Measurements from ENCODE around the gene ANKFN1. TPM values are rescaled to one million over a fixed set of nuclear protein-coding genes. Genes with fewer than 3 reads are reported as not detected.

The ANKFN1 gene
- total and polyA plus RNA-seq, 5 experiments from 2014 or later, result not detected

DNA sequence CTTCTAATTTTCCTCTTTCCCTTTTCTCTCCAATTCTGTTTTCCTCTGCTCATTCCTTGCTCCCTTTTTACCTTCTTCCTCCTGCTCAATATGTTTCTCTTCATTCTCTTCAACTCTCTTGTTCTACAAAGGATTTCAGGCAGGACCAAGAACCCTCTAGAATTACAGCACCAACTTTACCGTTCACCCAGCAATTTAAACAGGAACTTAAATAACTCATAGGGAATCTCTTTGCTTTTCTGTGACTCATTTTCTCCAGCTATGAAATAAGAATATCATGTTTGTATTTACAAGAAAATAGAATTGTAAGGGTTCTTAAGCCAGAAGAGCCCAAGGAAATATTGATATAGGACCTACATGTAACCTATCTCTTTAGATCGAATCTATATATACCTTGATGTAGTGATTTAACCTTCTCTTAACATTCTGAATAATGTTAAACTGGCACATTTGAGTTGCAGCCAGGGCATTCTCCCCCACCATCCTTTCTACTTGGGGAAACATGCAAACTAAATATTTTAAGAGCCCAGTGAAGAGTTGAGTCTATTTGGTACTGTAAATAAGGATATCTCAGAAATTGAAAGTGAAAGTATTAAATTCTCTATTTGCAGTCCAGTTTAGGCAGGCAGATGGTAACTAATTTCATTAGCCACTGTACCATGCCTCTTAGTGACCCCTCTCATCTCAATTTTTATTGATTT, 137.0 kb downstream of the ANKFN1 start:
- peak overlapping the region; percentile 25 to 78 (median 66) for H3K4me3 Mint-ChIP-seq
- H3K27ac Mint-ChIP-seq, result peak overlapping the region in 8 of 10 donors; percentile 0 to 90 (median 68)
- DNase-seq (peak in 1 of 10 donors; percentile 5), ATAC-seq (no peak)
- POLR2A ChIA-PET, result no interaction called here
- peaks cover 7 to 14% (median 13%) of the 10 kb centered on the region in 4 donors for H3K4me1 Mint-ChIP-seq
- H3K27me3 Mint-ChIP-seq, result peaks cover 0 to 3% (median 0%) of the 10 kb centered on the region in 5 donors
- no peaks in the 10 kb centered on the region for H3K9me3 Mint-ChIP-seq
- H3K36me3 Mint-ChIP-seq, result no peaks in the 10 kb centered on the region

DNA sequence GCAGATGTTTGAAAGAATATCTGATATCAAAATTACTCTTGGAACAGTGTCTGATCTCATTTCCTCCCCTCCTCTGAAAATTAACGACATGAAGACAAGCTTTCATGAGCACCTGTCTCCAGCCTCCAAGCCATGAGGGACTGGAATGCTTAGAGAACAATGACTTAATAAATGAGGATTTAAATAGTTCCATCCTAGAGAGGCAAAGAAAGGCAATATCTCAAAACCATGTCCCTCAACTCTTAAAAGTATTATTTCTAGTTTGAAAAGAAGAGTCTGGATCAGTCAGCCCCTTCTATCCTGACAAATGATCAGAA, 137.5 kb downstream of the ANKFN1 start:
- peaks cover 0 to 3% (median 0%) of the 10 kb centered on the region in 5 donors for H3K27me3 Mint-ChIP-seq
- H3K4me1 Mint-ChIP-seq, result peaks cover 7 to 14% (median 13%) of the 10 kb centered on the region in 4 donors
- H3K9me3 Mint-ChIP-seq, result no peaks in the 10 kb centered on the region
- ATAC-seq, result no peak
- H3K27ac Mint-ChIP-seq, result peak overlapping the region in 8 of 10 donors; percentile 0 to 78 (median 59)
- POLR2A ChIA-PET, result no interaction called here
- peak overlapping the region; percentile 25 to 78 (median 66) for H3K4me3 Mint-ChIP-seq
- H3K36me3 Mint-ChIP-seq, result no peaks in the 10 kb centered on the region
- no peak for DNase-seq

DNA sequence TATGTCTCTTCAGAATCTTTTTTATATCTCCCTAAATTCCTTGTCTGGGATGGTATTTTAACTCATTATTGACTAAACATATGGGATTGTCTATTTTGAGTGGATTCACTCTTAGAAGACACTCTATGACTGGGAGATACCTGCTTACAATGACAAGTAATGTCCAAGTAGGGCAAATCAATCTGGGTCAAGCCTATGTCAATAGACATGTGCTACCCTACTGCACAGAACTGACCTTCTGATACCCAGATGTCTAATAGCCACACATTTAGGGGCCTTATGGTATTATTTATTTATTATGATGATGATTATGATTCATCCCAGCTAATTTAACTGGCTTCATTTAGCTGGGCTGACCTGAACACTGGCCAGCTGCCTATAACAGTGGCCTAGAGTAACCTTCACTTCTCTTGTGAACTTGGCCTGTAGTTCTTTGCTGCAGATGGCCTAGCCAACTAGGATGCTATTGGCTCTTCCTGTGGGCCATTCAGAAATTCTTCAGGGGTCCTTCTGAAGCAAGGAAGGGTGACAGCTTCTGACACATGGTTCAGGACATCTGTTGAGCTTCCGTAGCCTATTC, 138.0 kb downstream of the ANKFN1 start:
- Mint-ChIP-seq H3K4me3 (peak overlapping the region in 2 of 10 donors; percentile 25 to 68), H3K27ac (peak overlapping the region in 4 of 10 donors; percentile 0 to 78 (median 68)), H3K36me3 (no peaks in the 10 kb centered on the region), H3K27me3 (peaks cover 0 to 3% (median 0%) of the 10 kb centered on the region in 5 donors), H3K9me3 (no peaks in the 10 kb centered on the region), H3K4me1 (peaks cover 7 to 14% (median 13%) of the 10 kb centered on the region in 4 donors)
- no peak for DNase-seq
- no peak for ATAC-seq
- POLR2A ChIA-PET, result no interaction called here

DNA sequence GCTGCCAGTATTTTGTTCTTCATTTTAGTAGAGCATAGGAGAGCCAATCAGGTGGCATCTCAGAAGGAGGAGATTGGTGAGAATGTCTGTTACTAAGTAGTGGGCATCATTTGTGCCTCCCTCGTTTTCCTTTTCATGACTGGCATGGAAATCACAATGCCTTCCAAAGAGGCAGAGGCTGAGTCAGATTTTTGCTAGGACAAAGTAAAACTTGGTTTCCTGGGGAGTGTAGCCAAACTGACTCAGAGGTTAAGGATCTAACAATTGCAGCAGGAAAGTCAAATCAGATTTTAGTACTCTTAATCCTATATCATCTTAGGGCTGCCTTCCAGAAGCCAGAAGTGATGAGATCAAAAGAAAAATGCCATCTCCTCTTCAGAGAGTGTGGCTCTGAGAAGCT, 138.7 kb downstream of the ANKFN1 start:
- Mint-ChIP-seq H3K9me3 (no peaks in the 10 kb centered on the region), H3K27ac (peak overlapping the region in 2 of 10 donors; percentile 23 to 31), H3K4me1 (peaks cover 10 to 19% (median 18%) of the 10 kb centered on the region in 4 donors), H3K4me3 (no peak overlapping the region), H3K27me3 (peaks cover 0 to 3% (median 0%) of the 10 kb centered on the region in 5 donors), H3K36me3 (no peaks in the 10 kb centered on the region)
- POLR2A ChIA-PET, result no interaction called here
- DNase-seq, result no peak
- no peak for ATAC-seq

DNA sequence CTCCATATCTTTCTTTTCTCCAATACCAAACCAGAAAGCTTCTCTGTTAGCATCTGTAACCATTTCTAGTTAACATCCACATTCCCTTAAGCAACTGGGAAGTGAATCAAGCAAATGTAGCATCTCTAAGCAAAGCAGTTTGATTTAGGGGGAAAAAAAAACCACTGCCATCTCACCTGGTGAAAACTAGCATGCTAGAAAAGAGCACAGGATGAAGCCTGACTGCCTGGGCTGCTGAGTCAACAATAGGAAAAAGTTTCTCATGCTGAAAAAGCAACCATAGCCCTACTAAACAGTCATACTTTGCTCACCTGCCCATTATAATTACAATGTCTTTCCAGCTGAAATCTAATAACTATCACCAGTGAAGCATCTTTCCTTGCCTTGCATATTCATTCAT, 139.3 kb downstream of the ANKFN1 start:
- no peaks in the 10 kb centered on the region for H3K36me3 Mint-ChIP-seq

DNA sequence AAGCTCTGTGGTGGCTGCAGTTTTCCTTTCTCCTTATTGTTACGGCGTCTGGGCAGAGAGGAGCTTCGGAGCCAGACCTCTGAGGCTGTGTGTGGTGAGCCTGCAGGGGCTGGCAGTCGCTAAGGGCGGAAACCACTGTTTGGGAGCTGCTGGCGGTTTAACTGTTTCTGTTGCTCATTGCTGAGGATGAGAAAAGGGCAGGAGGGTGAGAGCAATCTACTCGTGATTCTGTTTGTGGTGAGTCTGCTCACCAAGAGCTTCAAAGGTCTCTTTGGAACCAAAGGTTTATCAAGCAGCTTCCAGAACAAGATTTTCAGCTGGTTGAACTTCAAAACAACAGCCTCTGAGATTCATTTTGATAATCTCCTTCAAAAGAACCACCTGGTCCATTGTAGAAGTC, 143.9 kb downstream of the ANKFN1 start:
- H3K4me1 Mint-ChIP-seq, result peaks cover 5 to 19% (median 16%) of the 10 kb centered on the region in 4 donors
- peaks cover 0 to 7% (median 0%) of the 10 kb centered on the region in 5 donors for H3K27me3 Mint-ChIP-seq
- peak overlapping the region; percentile 40 to 79 (median 72) for H3K4me3 Mint-ChIP-seq
- peak in 4 of 10 donors; percentile 4 to 34 (median 12) for DNase-seq
- peak; percentile 60 to 63 for ATAC-seq
- no peaks in the 10 kb centered on the region for H3K9me3 Mint-ChIP-seq
- POLR2A ChIA-PET, result no interaction called here
- H3K27ac Mint-ChIP-seq, result peak overlapping the region in 8 of 10 donors; percentile 13 to 88 (median 60)
- H3K36me3 Mint-ChIP-seq, result no peaks in the 10 kb centered on the region

More for the DNA sequence above, 139.3 kb downstream of the ANKFN1 start:
- ATAC-seq (no peak), DNase-seq (no peak)
- POLR2A ChIA-PET, result no interaction called here
- H3K4me1 Mint-ChIP-seq, result peaks cover 12 to 25% (median 23%) of the 10 kb centered on the region in 4 donors
- H3K27ac Mint-ChIP-seq, result peak overlapping the region in 1 of 10 donors; percentile 23
- no peak overlapping the region for H3K4me3 Mint-ChIP-seq
- H3K27me3 Mint-ChIP-seq, result peaks cover 0 to 3% (median 0%) of the 10 kb centered on the region in 5 donors
- no peaks in the 10 kb centered on the region for H3K9me3 Mint-ChIP-seq

DNA sequence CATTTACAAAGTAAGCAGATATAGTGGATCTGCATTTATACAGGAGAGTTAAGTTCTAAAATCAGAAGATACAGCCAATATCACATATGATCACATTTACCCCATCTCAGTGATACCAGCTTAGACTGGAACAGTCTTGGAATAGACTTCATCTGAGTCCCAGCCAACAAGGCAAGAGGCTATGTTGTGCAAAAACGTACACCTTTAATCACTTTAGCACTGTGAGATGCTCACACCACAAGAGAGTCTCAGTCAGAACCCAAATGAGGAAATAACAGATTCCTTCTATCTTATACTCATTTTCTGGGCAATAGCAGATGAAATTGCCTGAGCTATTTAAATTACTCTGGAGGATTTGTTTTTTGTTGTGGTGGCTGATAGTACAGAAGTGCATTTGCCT, 145.6 kb downstream of the ANKFN1 start:
- no peak overlapping the region for H3K4me3 Mint-ChIP-seq
- H3K36me3 Mint-ChIP-seq, result no peaks in the 10 kb centered on the region
- H3K27ac Mint-ChIP-seq, result peak overlapping the region in 1 of 10 donors; percentile 23
- DNase-seq (no peak), ATAC-seq (no peak)
- POLR2A ChIA-PET, result no interaction called here
- peaks cover 0 to 7% (median 0%) of the 10 kb centered on the region in 5 donors for H3K27me3 Mint-ChIP-seq
- peaks cover 5 to 19% (median 16%) of the 10 kb centered on the region in 4 donors for H3K4me1 Mint-ChIP-seq
- H3K9me3 Mint-ChIP-seq, result no peaks in the 10 kb centered on the region

DNA sequence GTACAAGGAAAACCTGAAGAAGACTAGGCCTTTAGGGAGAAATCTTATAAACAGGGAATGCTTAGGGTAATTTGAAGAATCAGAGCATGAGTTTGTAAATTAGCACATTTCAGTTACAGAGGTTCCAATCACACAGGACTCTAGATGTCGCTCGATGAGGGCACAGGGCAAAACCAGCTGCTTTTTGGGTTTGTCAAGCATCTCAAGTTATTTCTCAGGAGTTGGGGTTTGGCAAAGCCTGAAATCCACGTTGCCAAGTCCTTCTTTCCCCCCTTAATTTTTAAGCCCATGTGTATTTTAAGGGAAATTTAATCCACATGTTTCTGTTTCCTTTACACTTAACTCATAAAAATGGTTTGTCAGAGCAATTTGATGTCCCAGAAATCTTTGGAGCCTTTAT, 146.9 kb downstream of the ANKFN1 start:
- Mint-ChIP-seq H3K4me1 (peaks cover 5 to 19% (median 16%) of the 10 kb centered on the region in 4 donors), H3K27me3 (peaks cover 0 to 7% (median 1%) of the 10 kb centered on the region in 5 donors), H3K27ac (no peak overlapping the region), H3K4me3 (no peak overlapping the region), H3K36me3 (no peaks in the 10 kb centered on the region), H3K9me3 (no peaks in the 10 kb centered on the region)
- ATAC-seq, result no peak
- no peak for DNase-seq
- POLR2A ChIA-PET, result no interaction called here

DNA sequence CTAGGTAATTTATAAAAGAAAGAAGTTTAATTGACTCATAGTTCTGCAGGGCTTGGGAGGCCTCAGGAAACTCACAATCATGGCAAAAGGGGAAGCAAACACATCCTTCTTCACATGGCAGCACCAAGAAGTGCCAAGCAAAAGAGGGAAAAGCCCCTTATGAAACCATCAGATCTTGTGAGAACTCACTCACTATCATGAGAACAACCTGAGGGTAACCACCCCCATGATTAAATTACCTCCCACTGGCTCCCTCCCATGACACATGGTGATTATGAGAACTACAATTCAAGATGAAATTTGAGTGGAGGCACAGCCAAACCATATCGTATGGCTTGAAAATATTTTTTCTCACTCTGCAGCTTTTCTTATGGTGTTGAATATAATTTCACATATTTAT, 151.7 kb downstream of the ANKFN1 start:
- peaks cover 0 to 9% (median 5%) of the 10 kb centered on the region in 5 donors for H3K27me3 Mint-ChIP-seq
- H3K4me1 Mint-ChIP-seq, result no peaks in the 10 kb centered on the region
- H3K27ac Mint-ChIP-seq, result no peak overlapping the region
- H3K9me3 Mint-ChIP-seq, result peaks cover 0 to 2% (median 0%) of the 10 kb centered on the region in 9 donors
- H3K36me3 Mint-ChIP-seq, result no peaks in the 10 kb centered on the region
- no peak for DNase-seq
- no peak for ATAC-seq
- H3K4me3 Mint-ChIP-seq, result no peak overlapping the region
- POLR2A ChIA-PET, result no interaction called here

DNA sequence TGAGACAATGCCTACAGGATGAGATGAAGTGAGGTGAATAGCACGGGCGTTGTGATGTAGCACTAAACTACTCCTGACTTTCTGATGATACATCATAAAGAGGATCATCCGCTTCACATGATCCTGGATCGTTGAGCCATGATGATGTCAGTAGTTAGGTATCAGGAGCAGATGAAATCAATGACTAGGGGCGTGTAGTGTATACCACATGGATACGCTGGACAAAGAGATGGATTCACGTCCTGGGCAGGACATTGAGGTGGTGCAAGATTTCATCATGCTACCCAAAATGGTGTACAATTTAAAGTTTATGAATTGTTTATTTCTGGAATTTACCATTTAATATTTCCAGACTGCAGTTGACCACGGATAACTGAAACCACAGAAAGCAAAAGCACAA, 156.6 kb downstream of the ANKFN1 start:
- Mint-ChIP-seq H3K27ac (no peak overlapping the region), H3K9me3 (peaks cover 0 to 2% (median 0%) of the 10 kb centered on the region in 9 donors), H3K4me1 (no peaks in the 10 kb centered on the region), H3K36me3 (no peaks in the 10 kb centered on the region), H3K4me3 (no peak overlapping the region), H3K27me3 (peaks cover 0 to 9% (median 0%) of the 10 kb centered on the region in 5 donors)
- POLR2A ChIA-PET, result no interaction called here
- DNase-seq (no peak), ATAC-seq (no peak)

DNA sequence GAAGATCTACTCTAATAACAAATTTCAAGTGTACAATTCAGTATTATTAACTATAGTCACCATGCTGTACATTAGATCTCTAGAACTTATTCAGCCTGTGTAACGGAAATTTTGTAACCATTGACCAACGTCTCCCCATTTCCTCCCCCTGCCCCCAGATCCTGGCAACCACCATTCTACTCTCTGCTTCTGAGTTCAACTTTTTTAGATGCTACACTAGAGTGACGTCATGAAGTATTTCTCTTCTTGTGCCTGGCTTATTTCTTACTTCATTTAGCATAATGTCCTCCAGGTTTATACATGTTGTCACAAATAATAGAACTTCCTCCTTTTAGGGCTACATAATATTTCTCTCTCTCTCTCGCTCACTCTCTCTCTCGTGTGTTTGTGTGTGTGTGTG, 157.5 kb downstream of the ANKFN1 start:
- DNase-seq, result no peak
- no peaks in the 10 kb centered on the region for H3K4me1 Mint-ChIP-seq
- H3K36me3 Mint-ChIP-seq, result no peaks in the 10 kb centered on the region
- H3K27me3 Mint-ChIP-seq, result peaks cover 0 to 9% (median 0%) of the 10 kb centered on the region in 5 donors
- H3K9me3 Mint-ChIP-seq, result peaks cover 0 to 2% (median 0%) of the 10 kb centered on the region in 9 donors
- no peak overlapping the region for H3K4me3 Mint-ChIP-seq
- no peak overlapping the region for H3K27ac Mint-ChIP-seq
- POLR2A ChIA-PET, result no interaction called here
- ATAC-seq, result no peak

DNA sequence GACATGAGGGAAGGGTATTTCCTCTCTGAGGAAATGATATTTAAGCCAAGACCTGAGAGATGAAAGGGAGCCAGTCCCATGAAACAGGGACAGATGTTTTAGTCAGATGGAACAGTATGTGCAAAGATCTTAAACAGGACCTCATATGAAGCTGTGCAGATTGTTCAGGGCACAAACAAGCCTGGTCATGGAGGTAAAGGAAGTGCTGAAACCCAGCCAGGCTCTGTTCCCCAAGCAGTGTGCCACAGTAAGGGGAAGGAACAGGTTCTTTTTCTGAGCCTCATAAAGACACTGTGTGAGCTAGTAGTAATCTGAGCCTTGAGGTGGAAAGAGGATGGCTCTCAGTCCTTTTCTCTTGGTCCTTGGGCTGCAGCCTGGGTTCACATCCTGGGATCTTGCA, 159.9 kb downstream of the ANKFN1 start:
- DNase-seq, result no peak
- Mint-ChIP-seq H3K36me3 (no peaks in the 10 kb centered on the region), H3K27ac (no peak overlapping the region), H3K4me1 (peaks cover 0 to 2% (median under 1%) of the 10 kb centered on the region in 4 donors), H3K9me3 (no peaks in the 10 kb centered on the region), H3K27me3 (peaks cover 0 to 6% (median 0%) of the 10 kb centered on the region in 5 donors), H3K4me3 (no peak overlapping the region)
- POLR2A ChIA-PET, result interaction anchor here (0.7 kb wide), 1 partner anchor 175 kb away, joined by 3 read pairs; no protein-coding TSS in a partner anchor
- no peak for ATAC-seq

DNA sequence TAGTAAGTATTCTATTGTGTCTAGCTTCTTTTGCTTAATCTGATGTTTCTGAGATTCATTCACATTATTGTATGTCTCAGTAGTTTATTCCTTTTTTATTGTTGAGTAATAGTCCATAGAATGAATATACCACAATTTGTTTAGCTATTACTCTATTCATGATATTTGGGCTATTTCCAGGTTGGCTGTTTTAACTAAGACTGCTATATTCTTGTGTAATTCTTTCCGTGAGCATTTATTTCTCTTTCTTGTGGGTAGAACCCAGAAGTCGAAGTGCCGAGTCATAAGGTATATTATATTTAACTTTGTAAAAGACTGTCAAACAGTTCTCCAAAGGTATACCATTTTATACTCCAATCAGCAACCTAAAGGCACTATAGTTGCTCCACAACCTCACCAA, 160.8 kb downstream of the ANKFN1 start:
- no peaks in the 10 kb centered on the region for H3K9me3 Mint-ChIP-seq
- H3K36me3 Mint-ChIP-seq, result no peaks in the 10 kb centered on the region
- DNase-seq (no peak), ATAC-seq (no peak)
- no peak overlapping the region for H3K27ac Mint-ChIP-seq
- no peak overlapping the region for H3K4me3 Mint-ChIP-seq
- H3K27me3 Mint-ChIP-seq, result peaks cover 0 to 6% (median 0%) of the 10 kb centered on the region in 5 donors
- POLR2A ChIA-PET, result no interaction called here
- peaks cover 0 to 2% (median under 1%) of the 10 kb centered on the region in 4 donors for H3K4me1 Mint-ChIP-seq
